ENCODE data around the gene SP3. TPM values are rescaled to one million over a fixed set of nuclear protein-coding genes. Genes with fewer than 3 reads are reported as not detected.

The SP3 gene
- total RNA-seq = 137 and 147 TPM in 2 replicates

GRCh38 chr2:173965372-173966025 lies at the start of gene SP3:
SP3 (minus strand) TSS chr2:173965373; CDS start chr2:173965171, 202 bp downstream.

